A549 treated with AZD9567 at 1 μM for 4 hours (cell line): Measurements from ENCODE around the gene SMIM3. TPM values are rescaled to one million over a fixed set of nuclear protein-coding genes. Genes with fewer than 3 reads are reported as not detected.

ENCODE experiments used
- total RNA-seq: library from RNA; stranded (reverse); fragments of 200-300 nt; extraction: Qiagen RNA extraction; gene quantifications from 5 replicates; pipeline ENCODE4 v1.2.3, GENCODE V29; 2022; ENCODE audit not compliant: insufficient read depth

Gene SMIM3
- total RNA-seq = 8.0 to 11.4 TPM (median 9.0 TPM) in 5 replicates

DNA sequence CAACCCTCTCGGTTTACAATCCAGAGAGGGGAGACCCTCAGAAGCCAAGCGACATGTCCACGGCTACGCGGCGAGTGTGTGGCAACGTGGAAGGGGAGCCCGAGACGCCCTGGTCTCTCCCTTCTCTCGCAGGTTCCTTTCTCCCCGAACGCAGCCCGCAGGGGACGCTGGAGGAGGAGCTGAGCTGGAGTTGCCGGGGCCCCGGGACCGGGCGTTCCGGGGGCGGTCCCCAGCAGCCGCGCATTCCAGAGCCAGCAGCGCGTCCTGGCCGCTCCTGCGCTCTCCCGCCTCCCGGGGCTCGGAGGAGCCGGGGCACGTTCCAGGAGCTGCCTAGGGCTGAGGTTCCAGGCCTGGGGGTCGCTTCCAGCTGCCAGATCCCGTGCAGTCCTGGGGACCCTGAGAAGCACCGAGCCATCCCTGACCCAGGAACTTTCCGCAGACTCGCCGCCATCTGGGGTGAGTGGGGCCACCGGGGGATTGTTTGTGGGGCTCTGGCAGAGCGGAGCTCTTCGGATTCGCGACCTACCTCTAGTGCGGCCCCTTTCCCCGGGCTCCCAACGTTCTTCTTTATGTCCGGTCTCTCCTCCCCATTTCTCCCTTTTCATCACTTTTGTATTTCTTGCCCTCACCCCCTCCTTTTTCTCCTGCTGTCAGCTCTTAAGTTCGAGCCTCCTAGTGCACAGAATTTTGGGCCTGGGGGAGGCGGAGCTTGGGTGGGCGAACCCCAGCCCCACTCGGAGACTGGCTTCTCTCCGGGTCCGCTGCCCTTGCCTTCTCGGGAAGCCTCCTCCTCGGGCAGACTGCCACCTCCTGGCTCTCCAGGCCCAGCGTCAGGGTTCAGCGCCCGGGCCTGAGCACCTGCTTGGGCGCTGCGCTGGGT, at the start of gene SMIM3:
Gene SMIM3, plus strand, starts transcription at position 241 of the 880 bp plus-strand sequence. CDS start 16,684 bp downstream, outside the sequence.

GRCh38 chr5:150758531-150759333, 19.8 kb upstream of the SMIM3 start, which contains the start of gene DCTN4:
TSS of gene DCTN4 (minus strand) at chr5:150759017. CDS start at chr5:150758993, 24 bp downstream.

DNA sequence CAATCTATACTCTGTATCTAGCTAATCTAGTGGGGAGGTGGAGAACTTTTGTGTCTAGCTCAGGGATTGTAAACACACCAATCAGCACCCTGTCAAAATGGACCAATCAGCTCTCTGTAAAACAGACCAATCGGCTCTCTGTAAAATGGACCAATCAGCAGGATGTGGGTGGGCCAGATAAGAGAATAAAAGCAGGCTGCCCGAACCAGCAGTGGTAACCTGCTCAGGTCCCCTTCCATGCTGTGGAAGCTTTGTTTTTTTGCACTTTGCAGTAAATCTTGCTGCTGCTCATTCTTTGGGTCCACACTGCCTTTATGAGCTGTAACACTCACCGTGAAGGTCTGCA, 67.7 kb downstream of the SMIM3 start, which contains the start of gene IRGM:
Gene IRGM, plus strand, starts transcription at position 214 of the 346 bp plus-strand sequence. CDS start 1,603 bp downstream, outside the sequence.

Other genes with a start within 250 kb of the SMIM3 start
- 17.6 to 22.8 TPM (median 19.1 TPM) in 5 replicates for gene SYNPO, start 138.1 kb upstream of the SMIM3 start, total RNA-seq
- gene MYOZ3, start 117.5 kb upstream of the SMIM3 start, total RNA-seq = 0.02 to 0.06 TPM (median 0.02 TPM) in 3 of 5 replicates, not detected in the others
- 44.1 to 78.1 TPM (median 46.8 TPM) in 5 replicates for gene RBM22, start 77.7 kb upstream of the SMIM3 start, total RNA-seq
- 16.1 to 28.5 TPM (median 17.6 TPM) in 5 replicates for gene DCTN4, start 19.7 kb upstream of the SMIM3 start, total RNA-seq
- 0.14 to 0.36 TPM (median 0.22 TPM) in 4 of 5 replicates, not detected in the other for gene IRGM, start 67.8 kb downstream of the SMIM3 start, total RNA-seq
- 1.8 to 2.6 TPM (median 2.4 TPM) in 5 replicates for gene ZNF300, start 126.2 kb downstream of the SMIM3 start, total RNA-seq
- gene GPX3, start 241.8 kb downstream of the SMIM3 start, total RNA-seq = 16.3 to 30.9 TPM (median 17.7 TPM) in 5 replicates